ENCODE data around the gene DNMT3B.

Gene DNMT3B

GRCh38 chr20:32847964-32848363 lies 85.8 kb downstream of the DNMT3B start:
- Histone ChIP-seq H3K4me3 (ENCODE audit: low read length) (no peak overlapping the region), H3K4me1 (ENCODE audit: insufficient read depth, low read length) (no peaks in the 10 kb centered on the region), H2AFZ (ENCODE audit: low read depth, low read length) (no peak overlapping the region), H3K9me3 (ENCODE audit: low read length) (no peaks in the 10 kb centered on the region), H3K27me3 (ENCODE audit: insufficient read depth, low read length) (no peaks in the 10 kb centered on the region), H3K36me3 (ENCODE audit: insufficient read depth, low read length) (peaks cover 68% of the 10 kb centered on the region)

DNA sequence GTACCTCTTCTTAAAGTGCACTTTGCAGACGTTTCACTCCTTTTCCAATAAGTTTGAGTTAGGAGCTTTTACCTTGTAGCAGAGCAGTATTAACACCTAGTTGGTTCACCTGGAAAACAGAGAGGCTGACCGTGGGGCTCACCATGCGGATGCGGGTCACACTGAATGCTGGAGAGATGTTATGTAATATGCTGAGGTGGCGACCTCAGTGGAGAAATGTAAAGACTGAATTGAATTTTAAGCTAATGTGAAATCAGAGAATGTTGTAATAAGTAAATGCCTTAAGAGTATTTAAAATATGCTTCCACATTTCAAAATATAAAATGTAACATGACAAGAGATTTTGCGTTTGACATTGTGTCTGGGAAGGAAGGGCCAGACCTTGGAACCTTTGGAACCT lies 86.7 kb downstream of the DNMT3B start:
- Histone ChIP-seq H2AFZ (ENCODE audit: low read depth, low read length) (no peak overlapping the region), H3K4me3 (ENCODE audit: low read length) (no peak overlapping the region), H3K9me3 (ENCODE audit: low read length) (no peaks in the 10 kb centered on the region), H3K4me1 (ENCODE audit: insufficient read depth, low read length) (no peaks in the 10 kb centered on the region), H3K36me3 (ENCODE audit: insufficient read depth, low read length) (peaks cover 66% of the 10 kb centered on the region), H3K27me3 (ENCODE audit: insufficient read depth, low read length) (no peaks in the 10 kb centered on the region)

DNA sequence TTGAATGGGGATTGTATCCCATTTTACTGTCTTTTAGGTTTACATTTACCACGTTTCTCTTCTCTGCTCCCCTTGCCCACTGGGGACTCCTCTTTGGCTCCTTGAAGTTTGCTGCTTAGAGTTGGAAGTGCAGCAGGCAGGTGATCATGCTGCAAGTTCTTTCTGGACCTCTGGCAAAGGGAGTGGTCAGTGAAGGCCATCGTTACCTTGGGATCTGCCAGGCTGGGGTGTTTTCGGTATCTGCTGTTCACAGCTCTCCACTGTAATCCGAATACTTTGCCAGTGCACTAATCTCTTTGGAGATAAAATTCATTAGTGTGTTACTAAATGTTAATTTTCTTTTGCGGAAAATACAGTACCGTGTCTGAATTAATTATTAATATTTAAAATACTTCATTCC lies 87.4 kb downstream of the DNMT3B start:
- Histone ChIP-seq H3K27me3 (ENCODE audit: insufficient read depth, low read length) (no peaks in the 10 kb centered on the region), H3K9me3 (ENCODE audit: low read length) (no peaks in the 10 kb centered on the region), H2AFZ (ENCODE audit: low read depth, low read length) (no peak overlapping the region), H3K36me3 (ENCODE audit: insufficient read depth, low read length) (peaks cover 66% of the 10 kb centered on the region), H3K4me3 (ENCODE audit: low read length) (no peak overlapping the region), H3K4me1 (ENCODE audit: insufficient read depth, low read length) (no peaks in the 10 kb centered on the region)

DNA sequence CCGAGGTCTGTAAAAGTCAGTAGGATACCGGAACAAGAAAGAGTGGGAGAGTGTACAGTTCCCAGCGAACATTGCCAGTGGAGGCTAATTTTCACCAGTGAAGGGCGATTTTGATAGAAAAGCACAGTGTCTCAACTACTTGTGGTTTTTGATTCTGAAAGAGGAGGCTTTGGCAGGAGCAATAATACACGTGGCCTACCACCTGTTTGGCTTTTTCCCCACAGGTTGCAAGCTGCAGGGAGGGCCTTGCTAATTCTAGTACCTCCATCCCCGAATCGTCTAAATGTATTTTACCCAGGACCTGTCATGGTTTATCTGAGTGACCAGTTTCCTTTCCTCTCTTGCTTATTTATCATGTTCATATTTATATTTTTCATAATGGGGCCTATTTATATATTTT lies 93.2 kb downstream of the DNMT3B start:
- Histone ChIP-seq H3K4me1 (ENCODE audit: insufficient read depth, low read length) (no peaks in the 10 kb centered on the region), H3K4me3 (ENCODE audit: low read length) (no peak overlapping the region), H3K36me3 (ENCODE audit: insufficient read depth, low read length) (peaks cover 23% of the 10 kb centered on the region), H3K9me3 (ENCODE audit: low read length) (no peaks in the 10 kb centered on the region), H2AFZ (ENCODE audit: low read depth, low read length) (no peak overlapping the region), H3K27me3 (ENCODE audit: insufficient read depth, low read length) (no peaks in the 10 kb centered on the region)

DNA sequence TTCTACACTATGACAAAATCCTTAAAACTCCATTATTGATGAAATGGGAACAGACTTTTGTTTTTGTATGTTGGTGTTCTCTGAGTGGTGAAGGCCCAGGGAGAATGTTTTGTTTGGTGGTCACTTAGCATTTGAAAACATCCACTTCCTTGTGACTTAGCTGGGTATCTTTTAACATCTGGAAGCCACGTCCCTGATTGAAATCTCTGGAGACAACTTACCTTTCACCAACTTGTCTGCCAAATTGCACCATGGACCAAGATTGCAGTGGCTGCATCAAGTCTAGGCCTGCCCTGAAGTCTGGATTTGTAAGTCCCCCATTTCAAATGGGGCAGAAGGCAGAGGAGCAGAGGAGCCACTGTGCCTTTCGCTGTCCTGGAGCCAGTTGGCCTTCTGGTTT lies 96.0 kb downstream of the DNMT3B start:
- Histone ChIP-seq H2AFZ (ENCODE audit: low read depth, low read length) (no peak overlapping the region), H3K4me1 (ENCODE audit: insufficient read depth, low read length) (no peaks in the 10 kb centered on the region)

More for the DNA sequence above, 96.0 kb downstream of the DNMT3B start:
- Histone ChIP-seq H3K36me3 (ENCODE audit: insufficient read depth, low read length) (peaks cover 9% of the 10 kb centered on the region), H3K27me3 (ENCODE audit: insufficient read depth, low read length) (no peaks in the 10 kb centered on the region), H3K9me3 (ENCODE audit: low read length) (no peaks in the 10 kb centered on the region), H3K4me3 (ENCODE audit: low read length) (no peak overlapping the region)

Data from neuron (in vitro differentiated cells).